HUES48 (cell line): ENCODE data around the gene SERPINA1.

Experiments used
- H3K27ac ChIP-seq: one replicate; pipeline ENCODE4 v1.7.0; 2013; ENCODE audit warnings: low read depth, low read length, inconsistent platforms
- H3K27me3 ChIP-seq: 2 replicates; pipeline ENCODE4 v1.6.1; 2013; ENCODE audit warnings: mild to moderate bottlenecking, low read length; ENCODE audit not compliant: control insufficient read depth, insufficient read depth
- H3K36me3 ChIP-seq: 2 replicates; pipeline ENCODE4 v1.6.1; 2013; ENCODE audit warnings: low read length; ENCODE audit not compliant: control insufficient read depth, insufficient read depth
- H3K4me1 ChIP-seq: 2 replicates; pipeline ENCODE4 v1.6.1; 2013; ENCODE audit warnings: mild to moderate bottlenecking, low read length; ENCODE audit not compliant: control insufficient read depth, insufficient read depth
- H3K4me3 ChIP-seq: 2 replicates; pipeline ENCODE4 v1.5.1; 2013; ENCODE audit warnings: mild to moderate bottlenecking, low read depth, low read length
- H3K9ac ChIP-seq: 2 replicates; pipeline ENCODE4 v1.6.1; 2013; ENCODE audit warnings: mild to moderate bottlenecking, low read depth, low read length, moderate library complexity
- H3K9me3 ChIP-seq: 2 replicates; pipeline ENCODE4 v1.6.1; 2013; ENCODE audit warnings: low read length; ENCODE audit not compliant: control insufficient read depth, insufficient read depth

The SERPINA1 gene

DNA sequence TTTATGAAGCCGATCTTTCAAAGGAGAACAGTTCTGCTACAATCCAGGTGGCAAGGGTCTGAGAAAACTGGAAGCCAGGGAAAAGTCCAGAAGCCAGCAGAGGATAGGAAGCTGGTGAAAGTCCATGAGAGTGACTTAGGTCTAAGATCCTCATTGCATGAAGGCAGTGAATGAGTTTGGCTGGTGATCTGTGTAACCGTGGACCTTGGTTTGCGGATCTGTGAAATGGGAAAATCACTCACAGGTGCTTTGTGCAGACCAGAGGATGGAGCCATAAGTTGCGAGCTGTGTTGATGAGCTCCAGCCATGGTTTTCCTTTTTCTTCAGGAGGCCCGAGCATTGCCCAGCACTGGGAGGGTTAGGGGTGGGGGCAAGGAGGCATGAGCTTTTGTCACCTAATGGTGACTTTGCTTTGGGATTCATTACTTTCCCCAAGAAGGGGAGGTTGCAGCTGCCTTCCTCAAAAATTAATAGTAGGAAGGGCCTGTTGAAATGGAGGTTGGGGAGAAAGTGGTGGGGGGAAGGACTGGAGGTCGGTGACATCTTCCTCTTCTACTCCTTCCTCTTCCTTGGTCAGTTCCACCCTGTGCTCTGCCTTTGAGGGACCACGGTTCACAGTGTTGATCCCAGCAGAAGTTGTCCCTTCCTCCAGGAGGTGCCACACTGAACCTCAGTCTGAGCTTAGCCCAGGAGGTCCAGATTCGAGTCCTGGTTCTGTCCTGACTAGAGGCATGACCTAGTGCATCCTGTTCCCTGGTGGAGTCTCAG, 45.0 kb downstream of the SERPINA1 start:
- Histone ChIP-seq H3K4me1 (no peaks in the 10 kb centered on the region), H3K27ac (no peak overlapping the region), H3K4me3 (no peak overlapping the region), H3K9ac (no peak overlapping the region), H3K36me3 (no peaks in the 10 kb centered on the region), H3K9me3 (no peaks in the 10 kb centered on the region), H3K27me3 (no peaks in the 10 kb centered on the region)

DNA sequence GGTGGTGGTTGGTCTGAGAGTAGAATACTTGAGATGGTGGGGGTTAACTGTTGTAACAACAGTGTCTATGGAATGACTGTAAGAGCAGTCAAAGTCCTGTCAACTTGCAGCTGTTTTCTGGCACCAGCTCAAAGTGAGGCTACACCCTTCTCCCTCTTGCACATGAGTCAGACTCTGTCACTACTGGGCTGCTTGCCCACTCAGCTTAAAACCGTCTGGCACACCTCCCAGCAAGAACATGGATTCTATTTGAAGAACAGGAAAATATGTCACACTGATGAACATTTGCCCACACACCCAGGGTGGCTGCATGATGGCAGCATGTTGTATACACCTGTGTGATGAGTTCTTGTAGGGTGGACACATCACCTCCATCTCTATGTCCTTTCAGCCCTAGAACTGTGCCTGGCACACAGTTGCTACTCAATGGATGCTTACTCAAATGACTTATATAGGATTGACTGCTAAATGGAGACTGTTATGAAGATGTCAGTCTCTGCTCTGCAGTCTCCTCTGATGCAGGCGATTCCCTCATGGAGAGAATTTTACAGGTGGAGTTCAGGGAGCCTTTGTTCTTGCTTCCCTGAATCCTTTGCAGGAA, 46.0 kb downstream of the SERPINA1 start:
- no peaks in the 10 kb centered on the region for H3K36me3 ChIP-seq
- H3K27ac ChIP-seq: no peak overlapping the region
- H3K4me3 ChIP-seq: no peak overlapping the region
- H3K4me1 ChIP-seq: no peaks in the 10 kb centered on the region
- no peak overlapping the region for H3K9ac ChIP-seq
- no peaks in the 10 kb centered on the region for H3K27me3 ChIP-seq
- H3K9me3 ChIP-seq: no peaks in the 10 kb centered on the region

DNA sequence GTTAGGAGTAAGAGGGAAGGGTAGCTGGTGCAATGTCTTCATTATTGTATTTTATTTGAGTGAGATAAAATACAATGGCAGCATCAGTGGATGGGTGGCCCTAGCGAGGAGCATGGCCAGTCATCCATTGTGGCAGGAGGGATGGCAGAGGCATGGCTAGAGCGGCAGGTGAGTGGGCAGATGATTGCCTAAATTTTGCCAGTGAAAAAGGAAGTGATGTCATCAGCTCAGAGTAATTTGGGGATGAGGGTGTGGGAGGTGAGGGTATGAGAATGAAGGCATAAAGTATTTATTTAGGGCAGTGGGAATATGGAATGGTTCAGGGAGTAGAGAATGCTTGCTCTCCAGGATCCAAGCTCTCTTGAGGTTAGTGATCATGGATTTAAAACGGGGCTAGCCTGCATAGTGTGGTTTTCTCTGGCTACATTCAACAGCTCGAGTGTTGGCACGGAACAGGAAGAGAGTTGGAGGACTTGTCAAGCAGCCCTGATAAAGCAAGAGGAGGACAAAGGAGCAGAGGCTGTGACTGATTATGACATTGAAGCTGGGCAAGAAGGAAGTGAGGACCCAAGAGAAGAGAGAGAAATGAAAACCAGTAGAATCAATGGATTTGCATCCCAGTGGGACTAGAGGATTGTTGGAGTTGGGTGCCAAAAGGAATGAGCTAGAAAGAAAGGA, 46.6 kb downstream of the SERPINA1 start:
- Histone ChIP-seq H3K9me3 (no peaks in the 10 kb centered on the region), H3K27me3 (no peaks in the 10 kb centered on the region), H3K4me1 (no peaks in the 10 kb centered on the region), H3K36me3 (no peaks in the 10 kb centered on the region), H3K27ac (no peak overlapping the region), H3K4me3 (no peak overlapping the region), H3K9ac (no peak overlapping the region)

DNA sequence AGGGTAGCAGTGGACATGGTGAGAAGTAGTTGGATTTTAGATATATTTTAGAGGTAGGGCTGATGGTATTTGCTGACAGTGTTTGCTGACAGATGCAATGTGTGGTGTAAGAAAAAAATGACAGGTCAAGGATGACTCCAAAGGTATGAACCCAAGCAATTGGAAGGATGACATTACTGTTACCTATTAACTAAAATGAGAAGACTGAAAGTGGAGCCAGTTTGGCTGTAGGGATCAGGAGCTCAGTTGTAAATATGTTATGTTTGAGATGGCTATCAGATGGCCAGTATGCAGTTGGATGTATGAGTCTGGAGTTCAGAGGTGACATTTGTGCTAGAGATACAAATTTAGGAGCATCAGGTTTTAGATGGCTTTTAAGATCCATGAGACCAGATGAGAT, 47.9 kb downstream of the SERPINA1 start:
- Histone ChIP-seq H3K4me1 (no peaks in the 10 kb centered on the region), H3K27ac (no peak overlapping the region), H3K9ac (no peak overlapping the region), H3K4me3 (no peak overlapping the region), H3K27me3 (no peaks in the 10 kb centered on the region), H3K36me3 (no peaks in the 10 kb centered on the region), H3K9me3 (no peaks in the 10 kb centered on the region)

DNA sequence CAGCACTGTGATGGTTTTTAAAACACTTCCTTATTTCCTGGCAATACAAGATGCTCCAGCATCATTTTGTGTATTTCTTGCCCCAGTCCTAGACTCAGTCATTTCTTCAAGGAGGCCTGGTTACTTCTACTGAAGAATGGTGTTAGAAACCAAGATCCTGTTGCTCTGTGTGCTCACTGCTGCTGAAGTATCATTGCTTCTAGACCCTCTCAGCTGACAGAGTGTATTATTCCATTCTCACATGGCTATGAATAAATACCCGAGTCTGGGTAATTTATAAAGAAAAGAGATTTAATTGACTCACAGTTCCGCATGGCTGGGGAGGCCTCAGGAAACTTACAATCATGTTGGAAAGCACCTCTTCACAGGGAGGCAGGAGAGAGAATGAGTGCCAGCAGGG, 50.4 kb downstream of the SERPINA1 start:
- Histone ChIP-seq H3K27me3 (no peaks in the 10 kb centered on the region), H3K36me3 (no peaks in the 10 kb centered on the region), H3K27ac (no peak overlapping the region), H3K4me3 (no peak overlapping the region), H3K9ac (no peak overlapping the region), H3K9me3 (no peaks in the 10 kb centered on the region), H3K4me1 (no peaks in the 10 kb centered on the region)

DNA sequence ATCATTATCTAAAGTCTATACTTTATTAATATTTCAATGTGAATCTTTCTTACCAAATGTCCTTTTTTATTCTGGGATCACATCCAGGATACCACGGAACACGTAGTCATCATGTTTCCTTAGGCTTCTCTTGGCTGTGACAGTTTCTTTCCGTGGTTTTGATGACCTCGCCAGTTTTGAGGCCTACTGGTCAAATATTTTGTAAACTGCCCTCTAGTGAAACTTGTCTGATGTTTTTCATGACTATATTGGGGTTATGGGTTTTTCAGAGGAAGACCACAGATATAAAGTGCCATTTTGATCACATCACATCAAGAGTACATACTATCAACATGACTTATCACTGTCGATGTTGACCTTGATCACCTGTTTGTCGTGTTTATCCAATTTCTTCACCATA, 51.1 kb downstream of the SERPINA1 start:
- H3K4me3 ChIP-seq: no peak overlapping the region
- no peaks in the 10 kb centered on the region for H3K27me3 ChIP-seq
- H3K36me3 ChIP-seq: no peaks in the 10 kb centered on the region
- no peaks in the 10 kb centered on the region for H3K9me3 ChIP-seq
- H3K4me1 ChIP-seq: no peaks in the 10 kb centered on the region
- no peak overlapping the region for H3K27ac ChIP-seq
- H3K9ac ChIP-seq: no peak overlapping the region

DNA sequence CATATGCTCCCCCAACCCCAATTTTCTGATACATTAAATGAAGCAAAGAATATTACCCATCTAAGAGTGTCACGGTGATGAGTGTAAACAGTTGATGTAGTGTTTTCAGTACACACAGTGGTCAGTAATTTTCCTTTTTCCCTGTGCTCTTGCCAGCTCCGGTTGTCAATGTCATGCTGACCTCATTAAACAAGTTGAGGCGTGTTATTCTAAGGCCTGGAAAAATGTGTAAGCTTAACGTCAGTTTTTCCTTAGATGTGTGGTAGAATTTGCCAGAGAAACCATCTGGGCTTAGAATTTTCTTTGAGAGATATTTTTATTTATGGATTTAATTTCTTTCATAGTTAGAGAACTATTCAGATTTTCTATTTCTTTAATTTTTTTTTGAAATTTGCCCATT, 53.5 kb downstream of the SERPINA1 start:
- Histone ChIP-seq H3K36me3 (no peaks in the 10 kb centered on the region), H3K27ac (no peak overlapping the region), H3K9ac (no peak overlapping the region), H3K27me3 (no peaks in the 10 kb centered on the region), H3K4me3 (no peak overlapping the region), H3K9me3 (no peaks in the 10 kb centered on the region), H3K4me1 (no peaks in the 10 kb centered on the region)

DNA sequence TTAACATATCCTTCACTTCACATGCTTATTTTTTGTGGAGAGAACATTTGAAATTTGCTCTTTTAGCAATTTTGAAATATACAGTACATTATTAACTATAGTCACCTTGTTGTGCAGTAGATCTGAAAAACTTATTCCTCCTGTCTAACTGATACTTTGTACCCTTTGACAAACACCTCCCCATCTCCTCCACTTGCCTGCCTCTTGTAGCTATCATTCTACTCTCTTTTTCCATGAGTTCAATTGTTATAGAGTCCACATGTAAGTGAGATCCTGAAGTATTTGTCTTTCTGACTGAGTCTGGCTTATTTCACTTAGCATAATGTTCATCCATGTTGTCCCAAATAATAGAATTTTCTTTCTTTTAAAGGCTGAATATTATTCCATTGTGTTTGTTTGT, 55.8 kb downstream of the SERPINA1 start:
- Histone ChIP-seq H3K27me3 (no peaks in the 10 kb centered on the region), H3K4me1 (no peaks in the 10 kb centered on the region), H3K27ac (no peak overlapping the region), H3K4me3 (no peak overlapping the region), H3K9me3 (no peaks in the 10 kb centered on the region), H3K36me3 (no peaks in the 10 kb centered on the region), H3K9ac (no peak overlapping the region)

DNA sequence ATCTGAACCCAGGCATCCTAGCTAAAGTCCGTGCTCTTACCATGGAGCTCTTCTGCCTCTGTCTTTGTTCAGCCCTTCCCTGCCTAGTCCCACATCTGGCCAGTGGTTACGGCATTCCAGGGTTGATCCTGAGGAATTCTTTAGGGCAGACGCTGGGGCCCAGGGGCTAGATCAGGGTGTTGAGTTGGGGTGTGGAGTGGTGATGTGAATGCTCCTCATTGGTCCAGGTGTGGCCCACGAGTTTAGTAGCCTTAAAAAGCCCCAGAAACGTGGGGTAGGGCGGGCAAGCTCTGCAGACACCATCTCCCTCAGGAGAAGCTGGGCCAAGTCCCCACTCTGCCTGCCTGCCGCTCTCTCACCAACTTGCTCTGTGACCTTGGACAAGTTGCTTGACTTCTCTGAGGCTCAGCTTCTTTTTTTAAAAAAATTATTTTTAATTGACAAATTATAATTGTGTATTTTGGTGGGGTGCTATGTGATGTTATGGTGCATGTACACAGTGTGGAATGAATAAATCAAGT, 56.3 kb downstream of the SERPINA1 start:
- Histone ChIP-seq H3K4me3 (no peak overlapping the region), H3K36me3 (no peaks in the 10 kb centered on the region), H3K27ac (no peak overlapping the region), H3K27me3 (no peaks in the 10 kb centered on the region), H3K4me1 (no peaks in the 10 kb centered on the region), H3K9ac (no peak overlapping the region), H3K9me3 (no peaks in the 10 kb centered on the region)

DNA sequence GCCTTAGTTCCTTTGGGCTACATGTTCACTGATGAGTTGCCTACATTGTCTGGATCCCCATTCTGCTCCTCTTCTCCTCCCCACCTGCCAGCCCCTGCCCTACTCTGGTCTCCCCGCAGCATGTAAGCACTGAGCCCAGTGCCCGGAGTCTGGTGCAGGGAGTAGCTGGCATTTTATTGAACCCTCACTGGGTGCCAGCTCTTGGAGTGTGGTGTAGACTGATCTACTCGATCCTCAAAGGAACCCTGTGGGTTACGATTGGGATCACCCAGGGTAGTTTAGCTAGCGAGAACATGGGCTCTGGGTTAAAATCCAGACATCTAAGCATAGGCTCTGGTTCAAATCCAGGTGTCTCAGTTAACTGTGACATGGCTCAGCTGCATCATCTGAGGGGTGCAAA, 56.9 kb downstream of the SERPINA1 start:
- Histone ChIP-seq H3K4me1 (no peaks in the 10 kb centered on the region), H3K9me3 (no peaks in the 10 kb centered on the region), H3K36me3 (no peaks in the 10 kb centered on the region), H3K9ac (no peak overlapping the region), H3K27me3 (no peaks in the 10 kb centered on the region), H3K27ac (no peak overlapping the region), H3K4me3 (no peak overlapping the region)

DNA sequence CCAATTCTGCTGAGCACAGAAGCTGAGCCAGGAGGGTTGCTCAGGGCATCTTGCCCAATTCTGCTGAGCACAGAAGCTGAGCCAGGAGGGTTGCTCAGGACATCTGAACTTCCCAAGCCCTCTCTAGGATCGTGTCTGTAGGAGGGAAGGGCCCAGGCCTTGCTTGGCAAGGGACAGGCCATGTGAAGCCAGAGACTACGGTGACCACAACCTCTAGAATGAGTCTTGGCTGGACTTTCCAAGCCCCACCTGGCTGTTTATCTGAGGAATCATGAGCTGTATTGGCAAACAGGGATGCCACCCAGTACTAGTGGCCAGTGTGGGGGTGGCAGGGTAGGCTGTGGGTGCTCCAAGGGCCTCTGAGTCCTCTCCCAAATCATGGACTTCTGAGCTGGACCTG, 57.5 kb downstream of the SERPINA1 start:
- Histone ChIP-seq H3K9me3 (no peaks in the 10 kb centered on the region), H3K36me3 (no peaks in the 10 kb centered on the region), H3K4me1 (no peaks in the 10 kb centered on the region), H3K4me3 (no peak overlapping the region), H3K27me3 (no peaks in the 10 kb centered on the region), H3K27ac (no peak overlapping the region), H3K9ac (no peak overlapping the region)
